GM19397 (cell line): ENCODE results near the gene EPB41.

Experiments used
- ATAC-seq: cut with Tn5 transposase; IDR thresholded peaks from one replicate; pipeline ENCODE4 v1.9.1; 2021; ENCODE audit warnings: mild to moderate bottlenecking, moderate library complexity; ENCODE audit not compliant: unreplicated experiment

The EPB41 gene

DNA sequence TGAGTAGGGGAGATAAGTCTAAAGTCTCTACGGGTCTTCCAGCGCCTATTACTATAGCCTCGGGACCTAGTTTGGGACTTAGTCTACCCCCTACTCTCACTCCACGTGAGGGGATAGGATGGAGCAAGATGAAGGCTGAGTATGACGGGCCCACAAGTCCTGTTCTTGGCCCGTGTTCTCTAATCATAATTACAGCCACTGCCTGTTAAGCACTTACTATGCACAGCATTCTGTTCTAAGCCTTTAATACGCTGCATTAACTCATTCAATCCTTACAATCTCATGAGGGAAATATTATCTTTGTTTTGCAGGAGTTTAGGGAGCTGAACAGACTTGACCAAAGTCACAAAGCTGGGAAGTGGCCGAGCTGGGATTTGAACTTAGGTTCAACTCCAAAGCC is 23.9 kb upstream of the EPB41 start:
- ATAC-seq = no peak

DNA sequence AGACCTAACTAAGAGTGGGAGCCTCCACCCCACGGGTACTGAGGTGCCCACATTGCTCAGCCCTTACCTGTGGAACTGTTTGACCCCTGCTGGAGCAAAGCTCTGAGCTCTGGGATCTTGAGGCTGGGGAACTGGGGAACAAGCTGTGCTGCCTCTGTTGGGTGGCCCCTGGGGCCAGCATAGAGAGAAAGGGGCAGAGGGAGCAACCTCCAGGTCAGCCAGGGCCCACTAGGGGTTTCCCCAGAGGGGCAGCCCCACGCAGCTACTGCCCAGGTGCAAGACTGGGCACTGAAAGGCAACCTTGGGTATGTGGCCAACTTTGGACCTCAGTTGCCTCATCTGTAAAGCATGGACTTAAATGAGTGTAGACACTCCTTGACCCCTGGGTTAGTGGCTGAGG is 23.5 kb upstream of the EPB41 start:
- ATAC-seq = no peak

DNA sequence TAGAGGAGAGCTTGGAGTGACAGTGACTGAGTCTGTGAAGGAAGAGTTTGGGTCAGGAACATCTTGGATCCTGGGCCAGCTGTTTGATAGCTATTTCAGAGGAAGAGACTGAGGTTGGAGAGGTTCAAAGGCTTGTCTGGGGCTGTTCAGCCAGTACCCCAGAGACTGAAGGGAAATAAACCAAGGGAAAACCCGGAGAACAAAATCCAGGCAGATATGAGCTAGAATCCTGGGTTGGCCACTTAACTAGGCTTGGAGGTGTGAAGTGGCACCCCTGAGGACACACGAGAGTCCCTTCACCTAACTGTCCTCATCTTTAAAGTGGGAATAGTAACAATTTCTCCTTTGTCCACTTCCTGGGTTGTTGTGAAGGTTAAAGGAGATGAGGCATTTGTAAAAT is 23.1 kb upstream of the EPB41 start:
- no peak for ATAC-seq

DNA sequence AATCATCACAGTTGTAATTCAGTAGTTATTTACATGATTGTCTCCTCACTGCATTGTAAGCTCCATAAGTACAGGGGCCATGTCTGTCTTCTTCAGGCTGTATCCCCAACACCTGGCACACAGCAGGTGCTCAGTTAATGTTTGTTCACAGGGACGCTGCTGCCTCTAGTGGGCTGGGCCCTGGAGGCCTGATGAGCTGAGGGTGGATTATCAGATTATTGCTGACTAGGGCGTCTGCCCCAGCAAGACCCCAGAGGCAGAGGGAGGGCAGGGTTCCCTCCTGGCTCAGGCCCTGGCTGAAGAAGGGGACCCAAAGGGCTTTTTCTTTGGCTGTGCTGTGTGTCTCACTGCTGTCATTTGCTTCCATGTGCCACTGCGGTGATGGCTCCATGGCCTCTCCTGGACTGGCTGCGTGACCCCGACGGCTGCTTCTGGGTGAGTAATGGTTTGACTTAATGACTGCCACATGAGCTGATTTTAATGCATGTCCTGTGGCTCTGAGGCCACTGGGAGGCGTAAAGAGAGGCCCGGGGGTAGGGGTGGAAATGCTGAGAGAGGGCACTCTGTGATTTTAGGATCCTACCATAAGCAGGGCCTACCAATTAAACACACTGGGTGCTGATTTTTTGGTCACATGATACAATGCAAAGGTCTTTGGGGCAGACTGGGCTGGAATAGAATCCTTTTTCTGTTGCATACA is 20.8 kb upstream of the EPB41 start:
- no peak for ATAC-seq

DNA sequence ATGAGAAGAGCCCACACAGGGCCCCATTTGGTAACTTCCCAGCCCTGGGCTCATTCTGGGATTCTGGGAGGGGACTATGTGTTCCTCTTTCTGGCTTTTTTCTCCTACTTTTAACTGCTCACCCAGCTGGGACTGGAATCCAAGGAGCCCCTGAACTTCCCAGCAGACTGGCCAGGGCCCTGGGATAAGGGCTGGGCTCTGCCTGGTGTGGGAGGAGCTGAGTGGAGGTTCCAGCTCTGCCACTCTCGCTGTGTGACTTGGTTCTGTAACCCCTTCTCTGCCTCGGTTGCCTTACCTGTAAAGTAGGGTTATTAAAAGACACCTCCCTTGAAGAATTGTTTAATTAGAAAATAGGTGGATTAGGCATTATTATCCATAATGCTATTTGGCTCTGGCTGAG is 19.6 kb upstream of the EPB41 start:
- ATAC-seq = no peak

DNA sequence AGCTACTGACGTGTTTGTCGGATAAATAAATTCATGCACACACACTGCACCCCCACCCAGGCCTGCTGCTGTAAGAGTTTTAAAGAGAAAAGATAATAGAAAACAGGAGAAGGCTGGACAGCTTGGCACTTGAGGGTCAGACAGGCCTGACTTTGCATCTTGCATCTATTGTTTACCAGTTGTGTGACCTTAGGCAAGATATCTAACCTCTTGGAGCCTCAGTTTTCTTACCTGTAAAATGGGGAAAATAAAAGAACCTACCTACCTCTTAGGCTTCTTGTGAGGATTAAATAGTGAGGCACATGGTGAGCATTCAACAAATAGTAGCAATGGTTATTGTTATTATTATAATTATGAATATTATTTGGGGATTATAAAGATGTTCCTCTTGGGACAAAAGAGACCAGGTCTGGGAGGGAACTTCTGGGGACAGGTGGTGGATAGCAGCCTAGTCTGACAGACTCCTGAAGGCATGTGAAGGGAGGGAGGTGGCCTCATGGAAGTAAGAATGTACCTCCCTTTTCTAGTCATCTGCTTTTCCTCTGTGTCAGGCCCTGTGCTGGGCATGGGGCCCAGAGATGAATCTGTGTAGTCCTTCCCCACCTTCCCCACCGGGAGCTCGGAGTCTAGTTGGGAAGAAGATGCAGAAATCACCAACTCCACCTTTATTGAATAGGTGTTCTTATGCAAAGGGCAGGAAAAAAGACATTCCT is 18.3 kb upstream of the EPB41 start:
- ATAC-seq = no peak

DNA sequence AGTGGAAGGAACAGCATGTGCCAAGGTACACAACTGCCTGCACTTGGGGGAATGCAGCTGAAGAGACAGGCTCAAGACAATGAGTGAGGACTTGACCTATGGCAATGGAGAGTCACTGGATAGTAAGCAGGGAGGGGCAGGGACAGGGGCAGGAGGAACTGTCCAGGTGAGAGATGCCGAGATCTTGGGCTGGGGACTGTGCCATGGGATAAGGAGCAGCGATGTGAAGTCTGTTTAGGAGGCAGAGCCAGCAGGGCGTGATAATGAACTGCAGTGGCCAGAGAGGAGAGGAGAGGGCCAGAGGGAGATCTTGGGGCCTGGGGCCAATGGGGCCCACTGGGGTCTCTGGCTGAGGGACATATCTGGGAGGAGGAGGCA is 17.8 kb upstream of the EPB41 start:
- ATAC-seq = no peak

DNA sequence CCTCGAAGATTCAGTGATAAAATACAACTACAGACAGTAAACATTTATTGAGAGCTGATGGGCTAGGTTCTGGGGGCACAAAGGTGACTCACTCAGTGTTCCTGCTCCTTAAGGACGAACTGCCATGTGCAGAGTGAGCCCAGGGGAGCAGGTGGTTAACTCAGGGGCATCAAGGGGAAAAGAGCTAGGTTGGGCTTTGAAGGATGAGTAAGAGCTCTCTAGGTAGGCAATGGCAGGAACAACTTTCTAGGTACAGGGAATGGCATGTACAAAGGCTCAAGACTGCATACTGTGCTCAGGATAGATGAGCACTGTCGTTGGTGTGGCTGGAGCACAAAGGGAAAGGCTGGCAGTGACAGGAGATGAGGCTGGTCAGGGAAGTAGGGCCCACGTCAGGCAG is 16.6 kb upstream of the EPB41 start:
- no peak for ATAC-seq

DNA sequence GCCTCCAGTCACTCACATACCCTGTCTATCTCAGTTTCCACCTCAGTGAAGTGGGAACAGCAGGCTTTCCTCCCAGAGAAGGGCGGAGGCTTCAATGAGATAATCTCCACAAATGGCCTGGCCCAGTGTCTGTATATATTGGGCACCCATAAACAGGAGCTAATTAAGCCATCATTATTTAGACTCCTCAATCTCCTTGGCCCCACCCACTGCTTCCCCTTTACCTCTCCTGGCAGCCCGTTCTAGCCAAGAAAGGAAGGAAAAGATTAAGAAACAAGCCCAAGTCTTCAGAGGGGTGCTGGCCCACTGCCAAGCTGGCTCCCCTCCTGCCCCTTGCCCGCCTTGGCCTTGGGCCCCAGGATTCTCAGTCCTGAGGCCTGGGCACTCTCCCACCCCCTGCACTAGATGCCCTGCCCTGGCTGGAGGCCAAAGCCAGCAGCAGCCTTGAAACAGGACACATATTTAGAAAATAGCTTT is 15.9 kb upstream of the EPB41 start:
- no peak for ATAC-seq

DNA sequence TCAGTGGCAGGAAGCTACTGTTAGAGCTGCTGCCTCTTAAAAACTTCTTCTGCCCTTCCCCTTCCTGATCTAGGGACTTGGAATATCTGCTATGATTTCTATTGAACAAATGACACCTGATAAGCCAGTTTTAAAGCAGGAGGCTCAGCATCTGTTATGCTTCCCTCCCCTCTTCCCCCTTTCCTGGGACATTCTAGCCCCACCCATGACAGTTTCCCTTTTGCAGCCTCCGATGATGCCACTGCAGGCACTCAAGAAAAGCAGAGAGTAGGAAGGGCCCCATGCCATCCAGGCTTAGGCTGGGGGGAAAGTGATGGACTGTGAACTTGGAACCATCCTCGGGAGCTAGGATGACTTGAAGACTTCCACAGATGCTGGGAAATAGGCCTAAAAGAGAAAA is 15.1 kb upstream of the EPB41 start:
- no peak for ATAC-seq

DNA sequence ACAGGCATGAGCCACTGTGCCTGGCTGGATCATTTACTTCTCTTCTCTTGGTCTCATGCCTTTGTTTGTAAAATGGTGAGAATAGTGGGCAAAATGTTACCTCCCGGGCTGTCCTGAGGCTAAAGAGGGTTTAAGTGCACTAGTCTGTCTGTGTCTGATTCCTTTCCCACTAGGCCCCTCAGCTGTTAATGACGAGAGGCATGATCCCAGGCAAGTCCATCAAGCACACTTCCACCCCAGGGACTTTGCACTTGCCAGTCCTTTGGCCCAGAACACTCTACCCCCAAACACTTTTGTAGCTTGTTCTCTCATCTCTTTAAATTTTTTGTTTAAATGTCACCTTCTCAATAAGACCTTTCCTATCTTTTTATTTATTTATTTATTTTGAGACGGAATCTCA is 13.8 kb upstream of the EPB41 start:
- ATAC-seq = no peak

DNA sequence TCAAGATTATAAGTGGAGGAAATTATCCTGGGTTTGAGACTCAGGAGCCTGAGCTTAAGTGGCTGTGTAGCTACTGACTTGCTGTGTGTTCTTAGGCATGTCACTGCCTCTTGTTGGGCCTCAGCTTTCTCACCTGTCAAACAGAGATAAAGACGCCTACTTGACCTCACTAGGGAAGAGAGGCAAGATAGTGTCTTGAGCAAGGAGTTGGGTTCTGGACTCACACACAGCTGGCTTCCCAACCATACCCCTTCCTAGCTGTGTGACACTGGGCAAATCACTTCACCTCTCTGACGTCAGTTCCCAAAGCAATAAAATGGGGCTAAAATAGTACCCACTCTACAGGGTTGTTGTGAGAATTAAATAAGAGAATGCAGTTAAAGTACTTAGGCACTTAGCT is 11.6 kb upstream of the EPB41 start:
- no peak for ATAC-seq

DNA sequence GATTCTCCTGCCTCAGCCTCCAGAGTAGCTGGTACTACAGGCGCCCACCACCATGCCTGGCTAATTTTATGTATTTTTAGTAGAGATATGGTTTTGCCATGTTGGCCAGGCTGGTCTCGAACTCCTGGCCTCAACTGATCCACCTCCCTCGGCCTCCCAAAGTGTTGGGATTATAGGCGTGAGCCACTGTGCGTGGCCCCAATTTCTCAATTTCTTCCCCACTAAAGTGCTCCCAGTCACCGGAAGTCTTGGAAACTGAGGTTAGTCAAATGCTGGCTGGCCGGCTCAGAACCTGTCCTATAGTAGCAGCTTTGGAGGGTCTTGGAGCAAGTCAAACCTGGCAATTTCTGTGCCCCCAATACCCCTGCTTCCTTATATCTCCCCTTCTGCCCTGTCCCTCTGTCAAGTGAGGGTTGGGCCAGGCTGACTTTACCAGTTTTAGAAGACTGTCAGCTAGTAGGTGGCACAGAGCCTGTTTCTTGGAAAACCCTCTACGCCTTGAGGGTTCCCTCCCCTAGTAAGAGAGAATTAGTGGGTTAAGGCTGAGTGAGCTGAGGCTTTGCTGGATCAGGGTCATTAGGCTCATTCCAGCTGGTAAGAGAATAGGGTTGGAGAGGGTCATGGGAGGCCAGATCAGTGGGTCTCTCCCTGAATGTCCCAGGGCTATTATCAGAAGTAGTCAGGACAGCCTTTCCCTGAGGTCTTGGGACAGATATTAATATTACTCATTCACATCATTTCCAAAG is 8.3 kb upstream of the EPB41 start:
- no peak for ATAC-seq

DNA sequence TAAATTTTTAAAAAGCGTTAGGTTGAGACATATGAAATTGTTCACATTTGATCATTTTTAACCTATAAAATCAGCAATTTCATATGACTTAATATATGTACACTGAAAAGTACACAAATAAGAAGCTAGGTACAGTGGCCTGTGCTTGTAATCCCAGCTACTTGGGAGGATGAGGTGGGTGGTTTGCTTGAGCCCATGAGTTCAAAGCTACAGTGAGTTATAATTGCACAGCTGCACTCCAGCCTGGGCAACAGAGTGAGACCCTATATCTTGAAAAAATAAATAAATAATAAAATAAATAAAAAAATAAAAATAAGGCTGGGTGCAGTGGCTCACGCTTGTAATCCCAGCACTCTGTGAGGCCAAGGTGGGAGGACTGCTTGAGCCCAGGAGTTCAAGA is 5.2 kb upstream of the EPB41 start:
- no peak for ATAC-seq

DNA sequence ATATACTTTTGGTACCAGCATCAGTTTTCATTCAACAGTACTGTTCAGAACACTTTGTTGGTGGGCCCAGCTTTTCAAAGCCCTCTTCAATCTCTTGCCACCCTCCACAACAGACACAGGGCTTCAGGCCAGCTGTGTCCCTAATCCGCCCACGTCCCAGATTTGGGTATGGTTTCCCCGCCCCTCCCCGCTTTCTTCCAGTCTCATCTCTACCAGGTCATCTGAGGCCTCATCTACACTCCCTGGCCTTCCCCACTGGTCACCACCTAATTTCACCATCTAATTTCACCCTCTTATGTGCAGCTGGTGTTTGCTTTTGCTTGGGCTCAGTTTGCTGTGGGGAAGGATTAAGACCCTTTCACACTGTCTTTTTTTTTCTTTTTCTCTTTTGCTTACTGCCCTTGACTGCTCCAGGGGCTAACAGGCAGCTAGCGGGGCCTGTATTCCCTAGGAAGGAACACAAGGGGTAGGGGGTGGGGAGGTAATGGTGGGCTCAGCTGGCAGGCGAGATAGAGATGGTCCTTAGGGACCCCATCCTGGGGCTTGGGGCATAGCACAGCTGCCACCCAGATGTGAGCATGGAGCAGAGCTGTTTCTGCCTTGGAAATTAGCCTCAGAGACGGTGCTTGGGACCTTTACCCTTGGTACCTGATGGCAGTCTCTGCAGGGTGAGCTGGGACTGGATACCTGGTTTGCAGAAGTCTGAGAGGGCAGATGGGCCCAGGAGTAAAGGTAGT is 3.8 kb upstream of the EPB41 start:
- ATAC-seq = no peak

DNA sequence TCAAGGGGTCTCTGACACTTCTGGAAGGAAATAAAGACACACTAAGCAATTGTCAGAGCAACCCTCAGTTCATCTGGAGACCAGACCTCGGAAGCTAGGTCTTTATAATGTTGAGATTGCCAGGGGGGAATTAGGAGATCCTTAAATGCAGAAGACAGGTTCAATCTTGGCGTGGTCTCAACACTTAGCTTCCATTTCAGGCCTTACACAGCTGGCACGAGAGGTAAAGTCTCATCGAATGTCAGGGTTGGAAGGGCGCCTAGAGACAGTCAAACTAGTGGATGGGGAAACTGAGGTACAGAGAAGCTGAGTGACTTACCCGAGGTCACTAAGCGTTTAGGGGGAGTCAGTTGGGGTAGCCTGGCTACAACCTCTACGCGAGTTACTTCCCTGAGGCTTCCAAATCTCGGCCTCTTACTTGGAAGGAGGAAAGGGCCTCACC is 562 bp upstream of the EPB41 start:
- ATAC-seq = no peak

DNA sequence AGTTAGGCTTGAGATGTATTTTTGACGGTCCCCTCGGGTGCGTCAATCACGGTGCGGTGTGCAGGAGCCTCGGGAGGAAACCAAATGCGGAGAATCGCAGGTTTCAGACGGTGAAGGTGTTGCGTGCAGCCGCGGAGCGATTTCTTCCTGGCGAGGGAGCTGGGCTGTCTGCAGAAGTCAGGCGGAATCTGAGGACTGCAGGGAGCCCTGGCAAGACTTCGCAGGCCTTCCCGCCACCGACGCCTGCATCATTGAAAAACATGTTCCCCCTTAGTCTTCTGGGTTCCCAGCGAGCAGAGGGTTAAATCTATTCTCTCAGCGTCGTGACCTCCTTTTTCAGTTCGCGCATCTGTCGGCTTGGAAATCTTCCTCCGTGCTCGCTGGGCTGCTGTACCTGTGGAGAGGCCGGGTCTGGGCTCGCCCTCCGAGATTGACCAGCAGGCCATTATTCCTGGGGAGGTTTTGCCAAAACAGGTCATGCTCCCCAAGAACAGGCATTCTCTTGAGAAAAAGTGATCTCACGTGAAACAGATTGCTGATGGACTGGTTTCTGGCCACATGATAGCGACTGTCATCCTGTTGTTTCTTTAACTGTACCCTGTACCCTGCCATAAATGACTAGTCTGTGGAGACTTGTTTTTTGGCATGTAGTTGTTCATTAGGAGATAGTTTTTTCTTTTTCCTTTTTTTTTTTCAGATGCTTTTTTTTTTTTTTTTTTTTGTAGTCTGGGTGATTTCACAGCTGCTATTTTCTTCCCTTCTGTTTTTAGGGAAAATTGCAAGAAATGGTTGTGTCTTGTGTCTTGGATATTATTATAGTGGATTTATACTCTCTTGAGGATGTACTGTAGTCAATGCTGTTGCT is 894 bp downstream of the EPB41 start:
- ATAC-seq = no peak

DNA sequence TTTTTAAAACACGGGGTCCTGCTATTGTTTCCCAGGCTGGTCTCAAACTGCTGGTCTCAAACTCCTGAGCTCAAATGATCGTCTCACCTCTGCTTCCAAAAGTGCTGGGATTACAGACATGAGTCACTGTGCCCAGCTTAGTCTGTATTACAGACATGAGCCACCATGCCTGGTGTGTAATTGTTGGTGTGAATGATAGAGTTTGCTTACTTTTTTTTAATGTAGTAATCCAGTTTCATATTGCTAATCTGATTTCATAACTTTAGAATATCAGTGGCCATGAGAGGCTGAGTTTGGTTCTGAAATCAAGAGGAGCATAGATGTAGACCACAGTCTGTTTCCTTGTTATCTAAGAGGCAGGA is 3.4 kb downstream of the EPB41 start:
- no peak for ATAC-seq

DNA sequence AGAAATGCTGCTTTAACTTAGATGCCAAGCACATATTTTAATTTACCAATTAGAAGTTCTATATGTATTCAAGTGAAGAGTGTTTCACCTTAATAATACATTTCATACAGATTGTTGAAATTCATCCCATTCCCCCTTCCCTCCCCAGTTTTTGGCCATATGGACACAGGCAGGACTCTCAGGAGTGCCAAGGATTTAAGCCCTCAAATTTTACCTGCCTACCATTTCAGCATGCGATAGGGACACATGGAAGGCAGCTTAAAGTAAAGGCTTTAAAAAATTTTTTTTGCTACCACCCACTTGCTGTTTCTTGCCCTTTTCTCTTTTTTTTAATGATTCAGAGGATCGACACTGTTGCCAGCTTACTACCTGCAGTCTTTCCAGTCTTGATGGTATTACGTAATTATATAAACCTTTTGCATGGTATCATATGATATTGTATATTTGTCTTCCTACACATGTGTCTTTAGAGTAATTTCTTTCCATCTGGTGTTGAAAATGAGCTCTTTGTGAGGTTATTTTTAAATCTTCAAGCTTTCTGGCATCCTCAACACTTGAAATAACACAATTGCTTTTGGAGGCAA is 7.0 kb downstream of the EPB41 start:
- ATAC-seq = no peak

DNA sequence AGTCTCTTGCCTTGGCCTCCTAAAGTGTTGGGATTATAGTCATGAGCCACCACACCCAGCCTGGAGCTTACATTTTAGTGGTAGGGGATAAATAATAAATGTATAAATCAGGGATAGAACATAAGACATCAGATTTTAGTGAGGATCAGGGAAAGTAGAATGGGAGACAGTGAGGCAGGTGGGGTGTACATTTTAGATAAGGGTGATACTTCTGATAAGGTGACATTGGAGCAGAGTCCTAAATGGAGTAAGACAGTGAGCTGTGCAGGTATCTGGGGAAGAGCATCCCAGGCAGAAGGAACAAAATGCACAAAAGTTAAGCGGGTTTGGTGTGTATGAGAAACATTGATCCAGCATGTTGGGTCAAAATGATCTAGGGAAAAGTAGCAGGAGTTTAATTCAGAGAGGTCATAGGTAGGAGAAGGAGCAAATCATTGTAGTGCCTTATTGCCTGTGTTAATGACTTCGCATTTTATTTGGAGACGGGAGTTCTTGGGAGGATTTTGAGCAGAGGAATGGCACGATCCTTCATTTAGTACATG is 11.1 kb downstream of the EPB41 start:
- ATAC-seq = no peak
